ENCODE data around the gene BICD2.

The BICD2 gene

DNA sequence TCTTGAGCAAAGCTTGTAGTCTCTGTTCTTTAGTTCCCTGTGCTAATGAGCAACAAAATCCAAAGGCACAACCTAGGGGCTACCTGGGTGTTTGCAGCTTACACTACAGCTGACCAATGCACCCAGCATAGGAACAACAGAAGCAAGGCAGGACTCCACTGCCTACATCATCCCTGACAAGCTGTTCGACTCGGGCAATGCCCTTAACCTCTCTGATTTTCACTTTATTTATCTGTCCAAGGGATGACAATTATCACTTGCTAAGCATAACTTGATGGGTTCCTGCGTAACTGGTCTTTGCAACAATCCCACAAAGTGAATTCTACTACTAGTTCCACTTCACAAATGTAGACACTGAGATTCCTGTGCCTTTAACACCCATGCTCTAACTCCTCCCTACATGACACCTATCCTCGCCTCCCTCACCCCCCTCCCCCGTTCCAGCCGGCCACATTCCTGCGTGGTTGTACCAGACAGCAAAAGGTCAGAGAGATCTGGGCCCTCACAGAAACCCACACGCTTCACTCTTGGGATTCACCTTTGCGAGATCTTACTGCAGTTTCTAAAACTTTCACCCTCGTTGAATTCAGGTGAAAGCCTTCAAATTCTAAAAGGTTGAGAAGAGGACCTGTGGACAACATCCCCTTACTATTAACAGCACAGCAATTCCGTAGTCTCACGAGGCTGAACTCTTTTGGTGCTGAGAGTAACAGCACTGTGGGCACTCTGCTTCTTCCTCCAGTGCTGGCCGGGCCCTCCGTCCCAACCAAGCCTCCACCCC lies 95.7 kb downstream of the BICD2 start:
- no peak for TF ChIP-seq TCF12 (IDR thresholded peaks at IDR 0.05; ENCODE audit: low read depth)
- TF ChIP-seq TEAD4 (IDR thresholded peaks at IDR 0.05) = peak; percentile 71

GRCh38 chr9:92666912-92667532 lies 97.6 kb downstream of the BICD2 start:
- no peak for TF ChIP-seq TCF12 (IDR thresholded peaks at IDR 0.05; ENCODE audit: low read depth)
- no peak for TF ChIP-seq TAF1 (IDR thresholded peaks at IDR 0.05; ENCODE audit: low read depth)
- TF ChIP-seq CREB1 (IDR thresholded peaks at IDR 0.05; ENCODE audit: low read depth) = no peak
- no peak for TF ChIP-seq EGR1 (IDR thresholded peaks at IDR 0.05)
- no peak for TF ChIP-seq TEAD4 (IDR thresholded peaks at IDR 0.05)
- no peak for TF ChIP-seq NFIC (IDR thresholded peaks at IDR 0.05)
- TF ChIP-seq, protein P1, sequence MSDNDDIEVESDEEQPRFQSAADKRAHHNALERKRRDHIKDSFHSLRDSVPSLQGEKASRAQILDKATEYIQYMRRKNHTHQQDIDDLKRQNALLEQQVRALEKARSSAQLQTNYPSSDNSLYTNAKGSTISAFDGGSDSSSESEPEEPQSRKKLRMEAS (IDR thresholded peaks at IDR 0.05) = no peak

GRCh38 chr9:92666236-92666635 lies 98.4 kb downstream of the BICD2 start:
- TF ChIP-seq EP300 (IDR thresholded peaks at IDR 0.05; ENCODE audit: borderline replicate concordance) (no peak), TEAD4 (IDR thresholded peaks at IDR 0.05) (no peak), RAD21 (IDR thresholded peaks at IDR 0.05; ENCODE audit: low read depth) (no peak)
- TF ChIP-seq, protein P2, sequence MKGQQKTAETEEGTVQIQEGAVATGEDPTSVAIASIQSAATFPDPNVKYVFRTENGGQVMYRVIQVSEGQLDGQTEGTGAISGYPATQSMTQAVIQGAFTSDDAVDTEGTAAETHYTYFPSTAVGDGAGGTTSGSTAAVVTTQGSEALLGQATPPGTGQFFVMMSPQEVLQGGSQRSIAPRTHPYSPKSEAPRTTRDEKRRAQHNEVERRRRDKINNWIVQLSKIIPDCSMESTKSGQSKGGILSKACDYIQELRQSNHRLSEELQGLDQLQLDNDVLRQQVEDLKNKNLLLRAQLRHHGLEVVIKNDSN (IDR thresholded peaks at IDR 0.05) = no peak

DNA sequence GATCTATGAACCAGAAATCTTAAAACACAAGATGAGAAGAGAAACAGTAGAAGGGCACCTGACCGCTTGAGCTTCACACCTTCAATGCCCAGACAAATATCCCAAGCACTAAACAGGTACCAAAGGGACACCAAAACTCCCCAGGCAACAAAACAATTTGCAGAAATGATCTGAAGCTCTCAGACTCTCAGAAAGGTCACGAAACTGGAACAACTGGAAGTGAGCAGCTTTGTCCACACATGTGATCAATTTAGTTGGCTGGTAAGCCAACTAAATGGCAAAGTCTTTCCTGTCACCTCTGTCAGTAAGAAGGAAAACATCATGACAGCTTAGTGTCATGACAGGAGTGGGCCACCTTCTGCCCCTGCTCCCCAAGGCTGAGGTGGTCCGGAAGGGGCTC lies 98.8 kb downstream of the BICD2 start:
- TF ChIP-seq RAD21 (IDR thresholded peaks at IDR 0.05; ENCODE audit: low read depth) (no peak), YY1 (IDR thresholded peaks at IDR 0.05; ENCODE audit: low read depth) (no peak), CREB1 (IDR thresholded peaks at IDR 0.05; ENCODE audit: low read depth) (no peak), CEBPB (IDR thresholded peaks at IDR 0.05) (no peak)
- TF ChIP-seq, protein P3, sequence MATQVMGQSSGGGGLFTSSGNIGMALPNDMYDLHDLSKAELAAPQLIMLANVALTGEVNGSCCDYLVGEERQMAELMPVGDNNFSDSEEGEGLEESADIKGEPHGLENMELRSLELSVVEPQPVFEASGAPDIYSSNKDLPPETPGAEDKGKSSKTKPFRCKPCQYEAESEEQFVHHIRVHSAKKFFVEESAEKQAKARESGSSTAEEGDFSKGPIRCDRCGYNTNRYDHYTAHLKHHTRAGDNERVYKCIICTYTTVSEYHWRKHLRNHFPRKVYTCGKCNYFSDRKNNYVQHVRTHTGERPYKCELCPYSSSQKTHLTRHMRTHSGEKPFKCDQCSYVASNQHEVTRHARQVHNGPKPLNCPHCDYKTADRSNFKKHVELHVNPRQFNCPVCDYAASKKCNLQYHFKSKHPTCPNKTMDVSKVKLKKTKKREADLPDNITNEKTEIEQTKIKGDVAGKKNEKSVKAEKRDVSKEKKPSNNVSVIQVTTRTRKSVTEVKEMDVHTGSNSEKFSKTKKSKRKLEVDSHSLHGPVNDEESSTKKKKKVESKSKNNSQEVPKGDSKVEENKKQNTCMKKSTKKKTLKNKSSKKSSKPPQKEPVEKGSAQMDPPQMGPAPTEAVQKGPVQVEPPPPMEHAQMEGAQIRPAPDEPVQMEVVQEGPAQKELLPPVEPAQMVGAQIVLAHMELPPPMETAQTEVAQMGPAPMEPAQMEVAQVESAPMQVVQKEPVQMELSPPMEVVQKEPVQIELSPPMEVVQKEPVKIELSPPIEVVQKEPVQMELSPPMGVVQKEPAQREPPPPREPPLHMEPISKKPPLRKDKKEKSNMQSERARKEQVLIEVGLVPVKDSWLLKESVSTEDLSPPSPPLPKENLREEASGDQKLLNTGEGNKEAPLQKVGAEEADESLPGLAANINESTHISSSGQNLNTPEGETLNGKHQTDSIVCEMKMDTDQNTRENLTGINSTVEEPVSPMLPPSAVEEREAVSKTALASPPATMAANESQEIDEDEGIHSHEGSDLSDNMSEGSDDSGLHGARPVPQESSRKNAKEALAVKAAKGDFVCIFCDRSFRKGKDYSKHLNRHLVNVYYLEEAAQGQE (IDR thresholded peaks at IDR 0.05; ENCODE audit: low read depth) = no peak
- TF ChIP-seq, protein P2 (IDR thresholded peaks at IDR 0.05) = no peak

DNA sequence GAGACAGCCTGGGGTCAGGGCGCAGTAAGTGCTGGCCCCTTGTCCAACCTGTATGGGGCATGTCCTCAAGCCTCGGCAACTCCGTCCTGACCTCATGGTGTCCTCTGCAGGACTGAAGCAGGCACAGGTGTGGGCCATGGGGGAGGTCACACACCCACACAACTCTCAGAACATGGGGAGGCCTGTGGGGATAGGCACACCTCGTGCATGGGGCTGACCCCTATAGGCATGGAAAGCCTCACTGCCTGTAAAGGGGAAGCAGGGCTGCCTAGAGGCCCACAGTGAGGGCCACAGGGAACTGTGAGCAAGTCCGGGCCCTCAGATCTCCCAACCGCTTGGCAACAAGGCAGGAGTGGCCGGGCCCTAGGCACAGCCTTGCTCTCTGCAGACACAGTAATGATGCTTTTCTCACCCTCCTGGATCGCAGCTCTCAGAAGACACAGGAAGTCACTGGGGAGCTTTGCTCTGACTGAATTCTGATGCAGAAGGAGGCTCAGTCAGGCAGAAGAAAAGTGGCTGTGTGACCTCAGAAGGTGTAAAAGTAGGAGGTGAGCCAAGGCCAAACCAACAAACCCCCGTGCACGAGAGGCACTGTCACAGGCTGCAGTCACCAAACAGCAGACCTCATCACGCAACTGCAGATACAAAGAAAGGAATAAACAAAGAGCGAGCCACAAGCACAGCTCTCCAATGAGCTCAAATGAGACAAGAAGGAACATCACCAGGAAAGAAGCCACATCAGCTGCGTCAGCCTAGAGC lies 100.1 kb downstream of the BICD2 start:
- no peak for TF ChIP-seq ZBTB7A (IDR thresholded peaks at IDR 0.05; ENCODE audit: low read depth)
- TF ChIP-seq TEAD4 (IDR thresholded peaks at IDR 0.05) = no peak
- no peak for TF ChIP-seq RAD21 (IDR thresholded peaks at IDR 0.05; ENCODE audit: low read depth)
- TF ChIP-seq CREB1 (IDR thresholded peaks at IDR 0.05; ENCODE audit: low read depth) = no peak
- TF ChIP-seq EP300 (IDR thresholded peaks at IDR 0.05; ENCODE audit: borderline replicate concordance) = no peak

GRCh38 chr9:92663951-92664350 lies 100.7 kb downstream of the BICD2 start:
- TF ChIP-seq EP300 (IDR thresholded peaks at IDR 0.05; ENCODE audit: borderline replicate concordance) = no peak
- TF ChIP-seq TEAD4 (IDR thresholded peaks at IDR 0.05) = no peak

DNA sequence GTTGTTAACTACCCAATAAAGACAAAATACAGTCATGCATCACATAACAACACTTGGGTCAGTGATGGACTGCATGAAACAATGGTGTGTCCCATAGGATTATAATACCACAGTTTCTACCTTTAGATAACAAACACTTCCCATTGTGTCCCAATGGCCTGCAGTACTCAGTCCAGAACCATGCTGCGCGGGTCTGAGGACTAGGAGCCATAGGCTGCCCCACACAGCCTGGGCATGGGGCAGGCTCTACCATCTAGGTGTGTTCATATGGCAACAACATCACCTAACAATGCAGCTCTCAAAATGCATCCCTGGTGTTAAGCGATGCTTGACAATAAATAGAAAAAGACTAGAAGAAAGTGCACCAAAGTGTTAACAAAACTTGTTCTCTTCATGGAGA lies 101.5 kb downstream of the BICD2 start:
- TF ChIP-seq YY1 (IDR thresholded peaks at IDR 0.05; ENCODE audit: low read depth) = no peak
- TF ChIP-seq TEAD4 (IDR thresholded peaks at IDR 0.05) = no peak
- TF ChIP-seq TCF12 (IDR thresholded peaks at IDR 0.05; ENCODE audit: low read depth) = no peak
- no peak for TF ChIP-seq CREB1 (IDR thresholded peaks at IDR 0.05; ENCODE audit: low read depth)
- no peak for TF ChIP-seq EP300 (IDR thresholded peaks at IDR 0.05; ENCODE audit: borderline replicate concordance)
- no peak for TF ChIP-seq RAD21 (IDR thresholded peaks at IDR 0.05; ENCODE audit: low read depth)

DNA sequence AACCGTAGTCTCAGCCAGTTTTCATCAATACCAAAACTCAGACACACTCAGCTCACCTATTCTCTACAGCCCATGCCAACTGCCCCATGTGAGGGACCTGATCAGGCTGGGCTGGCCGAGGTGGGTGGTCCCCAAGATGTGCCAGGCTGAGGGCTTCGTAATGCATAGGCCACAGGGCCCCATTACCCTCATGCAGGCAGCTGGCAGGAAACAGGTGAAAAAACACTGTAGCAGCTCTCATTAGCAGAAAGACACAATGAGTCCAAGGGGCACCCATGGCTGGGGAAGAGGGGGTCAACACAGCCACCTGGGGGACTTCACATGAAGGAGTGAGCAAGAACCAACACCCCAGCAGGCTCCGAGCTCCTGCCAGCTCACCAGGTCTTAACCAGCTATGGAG lies 102.9 kb downstream of the BICD2 start:
- TF ChIP-seq, protein P1 (IDR thresholded peaks at IDR 0.05) = no peak
- no peak for TF ChIP-seq TAF1 (IDR thresholded peaks at IDR 0.05; ENCODE audit: low read depth)
- TF ChIP-seq, protein P3 (IDR thresholded peaks at IDR 0.05; ENCODE audit: low read depth) = no peak
